MM.1S (cell line): Measurements from ENCODE around the gene ADAMTS17.

Experiments used
- DNase-seq: peaks from one replicate; pipeline ENCODE4 v3.0.0-alpha.2; 2015
- H2AFZ ChIP-seq: fragments of 300-600 bp; sonication (generic); 2 replicates; pipeline ENCODE4 v1.6.0; 2016; ENCODE audit warnings: antibody characterized with exemption, low read length
- H3F3A ChIP-seq: fragments of 300-600 bp; sonication (generic); 2 replicates; pipeline ENCODE4 v1.6.1; 2016; ENCODE audit warnings: mild to moderate bottlenecking, antibody characterized with exemption, low read length, moderate library complexity, mixed read lengths; ENCODE audit not compliant: insufficient read depth
- H3K27ac ChIP-seq: fragments of 300-600 bp; sonication (generic); 2 replicates; pipeline ENCODE4 v1.5.1; 2016; ENCODE audit warnings: mild to moderate bottlenecking, low read length
- H3K27me3 ChIP-seq: fragments of 300-600 bp; sonication (generic); replicated peaks from 2 replicates; pipeline ENCODE4 v1.6.0; 2016; ENCODE audit warnings: low read length; ENCODE audit not compliant: insufficient read depth
- H3K36me3 ChIP-seq: fragments of 300-600 bp; sonication (generic); replicated peaks from 2 replicates; pipeline ENCODE4 v1.6.1; 2016; ENCODE audit warnings: mild to moderate bottlenecking, low read length, mixed read lengths; ENCODE audit not compliant: insufficient read depth
- H3K4me1 ChIP-seq: fragments of 300-600 bp; sonication (generic); 2 replicates; pipeline ENCODE4 v1.6.1; 2016; ENCODE audit warnings: low read length, mixed read lengths
- H3K4me2 ChIP-seq: fragments of 300-600 bp; sonication (generic); 2 replicates; pipeline ENCODE4 v1.6.0; 2016; ENCODE audit warnings: low read depth, low read length
- H3K4me3 ChIP-seq: fragments of 300-600 bp; sonication (generic); 2 replicates; pipeline ENCODE4 v1.5.1; 2016; ENCODE audit warnings: low read length, mixed read lengths
- H3K79me2 ChIP-seq: fragments of 300-600 bp; sonication (generic); 2 replicates; pipeline ENCODE4 v1.6.1; 2016; ENCODE audit warnings: mixed run types, low read length, mixed read lengths
- H3K9ac ChIP-seq: fragments of 300-600 bp; sonication (generic); 2 replicates; pipeline ENCODE4 v1.6.1; 2016; ENCODE audit warnings: low read length, mixed read lengths
- H3K9me2 ChIP-seq: fragments of 300-600 bp; sonication (generic); replicated peaks from 2 replicates; pipeline ENCODE4 v1.6.1; 2016; ENCODE audit warnings: mild to moderate bottlenecking, low read length, mixed read lengths; ENCODE audit not compliant: insufficient read depth
- H3K9me3 ChIP-seq: fragments of 300-600 bp; sonication (generic); replicated peaks from 2 replicates; pipeline ENCODE4 v1.6.1; 2016; ENCODE audit warnings: mild to moderate bottlenecking, low read length, mixed read lengths; ENCODE audit not compliant: insufficient read depth
- H4K20me1 ChIP-seq: fragments of 300-600 bp; sonication (generic); 2 replicates; pipeline ENCODE4 v1.6.1; 2016; ENCODE audit warnings: mild to moderate bottlenecking, low read length, moderate library complexity, mixed read lengths; ENCODE audit not compliant: insufficient read depth
- EZH2 ChIP-seq: fragments of 300-600 bp; sonication (generic); optimal IDR thresholded peaks from 2 replicates; pipeline ENCODE3; 2017; ENCODE audit warnings: low read depth, mild to moderate bottlenecking, antibody characterized with exemption, low read length, mixed read lengths
- EZH2phosphoT487 ChIP-seq: fragments of 300-600 bp; sonication (generic); IDR thresholded peaks from 2 replicates; pipeline ENCODE4 v1.6.1; 2018; ENCODE audit warnings: antibody characterized with exemption, low read length
- TF ChIP-seq, protein P1 (sequence below): fragments of 300-600 bp; sonication (generic); IDR thresholded peaks from 2 replicates; pipeline ENCODE4 v1.5.1; 2016; ENCODE audit warnings: antibody characterized with exemption, low read length, mixed read lengths

Gene ADAMTS17

GRCh38 chr15:100105101-100105500 lies 236.7 kb downstream of the ADAMTS17 start:
- no peaks in the 10 kb centered on the region for H3F3A ChIP-seq
- no peak overlapping the region for H3K4me2 ChIP-seq
- H3K36me3 ChIP-seq: no peaks in the 10 kb centered on the region
- H3K27me3 ChIP-seq: no peaks in the 10 kb centered on the region
- H4K20me1 ChIP-seq: no peaks in the 10 kb centered on the region
- TF ChIP-seq EZH2phosphoT487 (no peak), EZH2 (no peak)
- TF ChIP-seq, protein P1, sequence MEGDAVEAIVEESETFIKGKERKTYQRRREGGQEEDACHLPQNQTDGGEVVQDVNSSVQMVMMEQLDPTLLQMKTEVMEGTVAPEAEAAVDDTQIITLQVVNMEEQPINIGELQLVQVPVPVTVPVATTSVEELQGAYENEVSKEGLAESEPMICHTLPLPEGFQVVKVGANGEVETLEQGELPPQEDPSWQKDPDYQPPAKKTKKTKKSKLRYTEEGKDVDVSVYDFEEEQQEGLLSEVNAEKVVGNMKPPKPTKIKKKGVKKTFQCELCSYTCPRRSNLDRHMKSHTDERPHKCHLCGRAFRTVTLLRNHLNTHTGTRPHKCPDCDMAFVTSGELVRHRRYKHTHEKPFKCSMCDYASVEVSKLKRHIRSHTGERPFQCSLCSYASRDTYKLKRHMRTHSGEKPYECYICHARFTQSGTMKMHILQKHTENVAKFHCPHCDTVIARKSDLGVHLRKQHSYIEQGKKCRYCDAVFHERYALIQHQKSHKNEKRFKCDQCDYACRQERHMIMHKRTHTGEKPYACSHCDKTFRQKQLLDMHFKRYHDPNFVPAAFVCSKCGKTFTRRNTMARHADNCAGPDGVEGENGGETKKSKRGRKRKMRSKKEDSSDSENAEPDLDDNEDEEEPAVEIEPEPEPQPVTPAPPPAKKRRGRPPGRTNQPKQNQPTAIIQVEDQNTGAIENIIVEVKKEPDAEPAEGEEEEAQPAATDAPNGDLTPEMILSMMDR: no peak
- no peaks in the 10 kb centered on the region for H3K9me2 ChIP-seq
- no peak overlapping the region for H3K9ac ChIP-seq
- no peaks in the 10 kb centered on the region for H3K4me1 ChIP-seq
- H3K9me3 ChIP-seq: no peaks in the 10 kb centered on the region
- no peak overlapping the region for H2AFZ ChIP-seq
- no peak for DNase-seq
- no peak overlapping the region for H3K27ac ChIP-seq
- no peak overlapping the region for H3K4me3 ChIP-seq
- no peaks in the 10 kb centered on the region for H3K79me2 ChIP-seq

DNA sequence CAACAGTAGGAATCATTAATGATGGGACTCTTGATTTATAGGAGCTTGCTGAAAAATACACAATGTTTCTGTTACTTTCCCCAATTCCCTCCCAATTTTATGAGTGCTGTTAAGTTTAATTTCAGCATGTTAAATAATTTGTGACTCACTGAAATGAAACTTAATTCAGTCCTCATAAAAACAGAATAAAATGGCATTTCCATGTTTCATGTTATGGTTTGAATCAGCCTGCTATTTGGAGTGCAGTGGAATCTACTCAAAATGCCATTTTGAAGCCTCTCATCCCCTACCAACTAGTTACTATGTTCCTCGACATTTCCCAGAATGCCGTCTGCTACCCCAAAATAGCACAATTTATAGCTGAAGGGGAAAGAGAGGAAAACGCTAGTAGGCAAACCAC lies 237.5 kb downstream of the ADAMTS17 start:
- Histone ChIP-seq H3K27ac (no peak overlapping the region), H3K79me2 (no peaks in the 10 kb centered on the region), H3K4me3 (no peak overlapping the region), H3K4me1 (no peaks in the 10 kb centered on the region), H3K9ac (no peak overlapping the region), H3K9me3 (no peaks in the 10 kb centered on the region), H3K36me3 (no peaks in the 10 kb centered on the region), H2AFZ (no peak overlapping the region), H4K20me1 (no peaks in the 10 kb centered on the region), H3K4me2 (no peak overlapping the region), H3K27me3 (no peaks in the 10 kb centered on the region; the same call in 1 of the 2 replicates), H3K9me2 (no peaks in the 10 kb centered on the region), H3F3A (no peaks in the 10 kb centered on the region)
- DNase-seq: no peak
- no peak for TF ChIP-seq EZH2phosphoT487
- no peak for TF ChIP-seq EZH2
- TF ChIP-seq, protein P1: no peak

- Histone ChIP-seq H4K20me1 (no peaks in the 10 kb centered on the region), H3K4me1 (no peaks in the 10 kb centered on the region), H3K4me2 (no peak overlapping the region), H3K9me3 (no peaks in the 10 kb centered on the region), H3K36me3 (no peaks in the 10 kb centered on the region), H3K79me2 (no peaks in the 10 kb centered on the region), H3K27me3 (no peaks in the 10 kb centered on the region; the same call in 1 of the 2 replicates), H3K9me2 (no peaks in the 10 kb centered on the region), H3F3A (no peaks in the 10 kb centered on the region), H3K9ac (no peak overlapping the region), H3K4me3 (no peak overlapping the region), H2AFZ (no peak overlapping the region), H3K27ac (no peak overlapping the region)
- TF ChIP-seq, protein P1: no peak
- TF ChIP-seq EZH2: no peak
- TF ChIP-seq EZH2phosphoT487: no peak
- no peak for DNase-seq
Measured at GRCh38 chr15:100103828-100104227, 237.9 kb downstream of the ADAMTS17 start.
